Amygdala (tissue), 56 donors: ENCODE measurements around the gene AREL1.

Experiments
- DNase-seq, 56 donors: peaks; one replicate each; lab custom pipeline; 2025; lab: John Stamatoyannopoulos, UW

AREL1 gene

GRCh38 chr14:74663884-74664283 lies 49.0 kb downstream of the AREL1 start:
- no peak for DNase-seq

GRCh38 chr14:74661726-74662450 lies 51.0 kb downstream of the AREL1 start:
- DNase-seq: no peak

- no peak for DNase-seq
These were observed 52.0 kb downstream of the AREL1 start for GRCh38 chr14:74660863-74661262.

- DNase-seq: no peak
These were observed 52.7 kb downstream of the AREL1 start for GRCh38 chr14:74660167-74660566.

GRCh38 chr14:74658535-74659131 lies 54.2 kb downstream of the AREL1 start:
- no peak for DNase-seq

GRCh38 chr14:74656964-74657363 lies 55.9 kb downstream of the AREL1 start:
- DNase-seq: no peak

GRCh38 chr14:74655599-74656395 lies 57.1 kb downstream of the AREL1 start:
- DNase-seq: no peak

- DNase-seq: no peak
These were observed 57.9 kb downstream of the AREL1 start for GRCh38 chr14:74654931-74655330.

- peak in 14 of 56 donors; percentile 3 to 32 (median 14) for DNase-seq
These were observed 59.3 kb downstream of the AREL1 start for GRCh38 chr14:74653386-74654138.

GRCh38 chr14:74652541-74652940 lies 60.3 kb downstream of the AREL1 start:
- no peak for DNase-seq

GRCh38 chr14:74650927-74651686 lies 61.8 kb downstream of the AREL1 start:
- DNase-seq: no peak

- DNase-seq: no peak
These were observed 63.2 kb downstream of the AREL1 start for GRCh38 chr14:74649673-74650072.

- no peak for DNase-seq
These were observed 63.7 kb downstream of the AREL1 start for GRCh38 chr14:74649167-74649566.

- DNase-seq: no peak
These were observed 64.3 kb downstream of the AREL1 start for GRCh38 chr14:74648601-74649000.

- DNase-seq: peak in 11 of 56 donors; percentile 9 to 49 (median 15)
These were observed 65.0 kb downstream of the AREL1 start for GRCh38 chr14:74647678-74648461.

- DNase-seq: no peak
These were observed 65.7 kb downstream of the AREL1 start for GRCh38 chr14:74647061-74647677.

- no peak for DNase-seq
These were observed 67.0 kb downstream of the AREL1 start for GRCh38 chr14:74645756-74646470.

- DNase-seq: no peak
These were observed 67.6 kb downstream of the AREL1 start for GRCh38 chr14:74645244-74645643.
